GM19395 (cell line): ENCODE results near the gene GTPBP1.

Source experiments
- ATAC-seq: cut with Tn5 transposase; IDR thresholded peaks from one replicate; pipeline ENCODE4 v1.9.1; 2021; ENCODE audit warnings: mild to moderate bottlenecking, moderate library complexity; ENCODE audit not compliant: unreplicated experiment

The GTPBP1 gene

GRCh38 chr22:38756711-38757463 is 51.1 kb downstream of the GTPBP1 start:
- no peak for ATAC-seq

DNA sequence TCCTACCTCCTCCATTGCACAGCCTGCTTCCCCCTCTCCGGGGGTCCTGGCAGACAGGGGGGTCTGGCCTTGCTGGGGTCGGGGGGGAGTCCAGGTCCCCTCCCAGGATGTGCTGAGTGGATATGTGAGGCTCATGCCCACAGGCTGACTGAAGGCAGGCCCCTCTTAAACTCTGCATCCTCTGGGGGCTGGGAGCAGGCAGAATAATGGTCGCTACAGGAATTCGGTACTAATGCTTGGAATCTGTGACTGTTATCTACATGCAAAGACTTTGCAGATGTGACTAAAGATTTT is 51.7 kb downstream of the GTPBP1 start:
- no peak for ATAC-seq

GRCh38 chr22:38758276-38758945 is 52.7 kb downstream of the GTPBP1 start:
- no peak for ATAC-seq

- no peak for ATAC-seq
These were observed 53.3 kb downstream of the GTPBP1 start for GRCh38 chr22:38759005-38759404.

DNA sequence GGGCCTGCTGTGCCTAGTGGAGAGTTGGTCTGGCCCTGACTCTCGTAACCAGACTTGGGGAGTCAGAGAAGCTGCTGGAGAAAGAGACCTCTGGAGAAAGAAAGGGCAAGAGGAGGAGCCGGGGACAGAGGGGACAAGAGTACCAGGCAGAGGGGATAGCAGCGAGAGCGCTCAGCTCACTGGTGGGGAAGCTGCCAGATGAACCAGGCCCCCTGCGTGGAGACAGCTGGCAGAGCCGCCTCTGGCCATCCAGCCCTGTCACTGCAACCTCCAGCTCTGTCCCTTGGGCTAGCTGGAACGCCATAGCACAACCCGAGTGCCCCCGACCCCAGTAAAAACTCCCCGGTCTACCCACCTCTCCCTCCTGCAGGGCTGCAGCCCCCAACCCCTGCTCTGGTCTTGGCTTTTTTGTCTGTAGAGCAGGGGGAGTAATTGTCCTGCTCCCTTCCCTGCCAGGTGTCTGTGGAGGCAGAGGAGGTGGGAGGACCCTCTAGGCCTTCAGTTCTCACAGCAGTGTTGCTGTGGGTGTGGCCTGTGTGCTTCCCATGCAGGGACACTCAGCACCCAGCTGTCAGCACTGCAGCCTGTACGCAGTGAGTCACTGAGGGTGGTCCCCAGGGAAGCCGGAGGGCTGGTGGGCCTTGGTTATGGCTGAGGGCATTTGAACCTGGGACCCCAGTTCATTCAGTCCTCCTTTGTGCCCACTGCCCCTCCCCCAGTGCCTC is 54.9 kb downstream of the GTPBP1 start:
- ATAC-seq: no peak

DNA sequence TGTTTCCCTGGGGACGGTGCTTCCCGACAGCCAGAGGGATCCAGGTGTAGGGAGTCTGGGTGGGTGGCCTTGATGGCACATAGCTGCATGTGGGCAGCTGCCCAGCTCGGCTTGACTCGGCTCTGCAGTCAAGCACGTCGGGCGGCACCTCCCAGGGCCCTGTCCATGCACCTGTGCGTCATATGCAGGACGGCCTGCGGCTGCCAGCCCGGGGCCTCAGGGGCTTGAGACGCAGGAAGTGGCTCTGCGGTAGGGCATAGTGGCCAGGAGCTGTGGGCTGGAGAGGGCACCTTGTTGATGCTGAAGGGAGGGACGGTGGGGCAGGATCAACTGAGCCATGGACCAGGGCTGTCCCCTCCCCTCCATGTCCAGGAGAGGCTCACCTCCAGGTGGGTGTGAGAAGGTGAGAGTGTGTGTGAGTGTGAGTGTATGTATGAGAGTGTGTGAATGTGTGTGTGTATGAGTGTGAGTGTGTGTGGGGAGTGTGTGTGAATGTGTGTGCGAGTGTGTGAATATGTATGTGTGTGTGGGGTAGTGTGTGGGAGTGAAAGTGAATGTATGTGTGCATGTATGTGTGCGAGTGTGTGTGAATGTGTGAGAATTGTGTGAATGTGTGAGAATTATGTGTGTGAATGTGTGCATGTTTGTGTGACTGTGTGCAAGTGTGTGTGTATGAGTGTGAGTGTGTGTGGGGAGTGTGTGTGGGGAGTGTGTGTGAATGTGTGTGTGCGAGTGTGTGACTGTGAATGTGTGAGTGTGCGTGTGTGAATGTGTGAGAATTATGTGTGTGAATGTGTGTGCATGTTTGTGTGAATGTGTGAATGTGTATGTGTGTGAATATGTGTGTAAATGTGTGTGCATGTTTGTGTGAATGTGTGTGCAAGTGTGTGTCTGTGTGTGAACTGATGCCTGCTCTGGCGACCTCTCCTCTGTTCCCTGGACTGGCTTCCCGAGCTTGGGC is 55.7 kb downstream of the GTPBP1 start:
- ATAC-seq: no peak

DNA sequence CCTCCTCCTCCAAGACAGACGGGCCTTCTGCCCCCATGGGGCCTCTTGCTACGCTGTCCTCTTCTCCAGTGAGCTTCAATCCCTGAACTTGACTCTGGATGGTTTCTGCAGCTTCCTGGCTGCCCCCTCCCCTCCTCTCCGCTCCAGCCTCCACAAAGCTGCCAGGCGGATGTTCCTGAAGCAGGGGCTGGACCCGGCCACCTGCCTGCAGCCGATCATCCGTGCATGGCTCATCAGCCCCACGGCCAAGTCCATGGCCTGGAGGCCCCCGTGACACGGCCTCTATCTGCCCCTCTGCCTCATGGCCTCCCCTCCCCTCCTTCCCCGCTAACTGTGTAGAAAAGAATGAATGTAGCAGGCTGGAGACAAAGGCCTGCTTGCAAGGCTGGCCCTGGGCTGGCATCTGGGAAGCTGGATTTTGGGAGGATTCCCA is 56.8 kb downstream of the GTPBP1 start:
- ATAC-seq: no peak

DNA sequence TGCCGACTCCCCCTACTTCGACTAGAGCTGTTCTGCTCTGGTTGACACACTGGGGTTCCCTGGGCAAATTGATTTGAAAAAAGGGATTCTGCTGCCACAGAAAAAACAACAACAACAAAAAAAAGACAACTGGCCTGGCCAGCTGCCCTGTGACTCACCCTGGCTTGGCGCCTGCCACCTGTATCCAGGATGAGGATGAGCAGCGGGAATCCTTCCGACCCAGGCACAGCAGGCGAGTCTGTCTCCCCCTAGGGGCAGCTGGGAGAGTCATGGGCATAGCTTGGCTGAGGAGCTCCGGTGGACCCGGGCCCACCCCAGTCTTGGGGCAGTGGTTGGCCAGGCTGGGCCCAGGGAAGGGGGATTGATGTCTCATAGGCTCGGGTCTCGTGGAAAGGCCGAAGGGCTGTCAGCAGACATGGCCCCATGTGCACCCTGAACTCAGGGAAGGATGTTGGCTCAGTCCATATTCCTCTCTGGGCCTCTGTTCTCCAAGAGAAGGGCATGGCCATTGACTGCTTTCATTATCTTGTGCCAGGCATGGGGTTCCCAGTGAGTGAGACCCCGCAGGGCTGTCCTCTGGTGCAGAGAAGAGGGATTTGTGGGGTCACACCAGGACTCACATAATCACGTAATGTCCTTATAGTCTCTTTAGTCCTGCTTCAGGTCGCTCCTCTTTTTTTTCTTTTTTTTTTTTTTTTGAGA is 60.5 kb downstream of the GTPBP1 start:
- no peak for ATAC-seq

- ATAC-seq: no peak
These were observed 61.6 kb downstream of the GTPBP1 start for GRCh38 chr22:38767313-38767712.

DNA sequence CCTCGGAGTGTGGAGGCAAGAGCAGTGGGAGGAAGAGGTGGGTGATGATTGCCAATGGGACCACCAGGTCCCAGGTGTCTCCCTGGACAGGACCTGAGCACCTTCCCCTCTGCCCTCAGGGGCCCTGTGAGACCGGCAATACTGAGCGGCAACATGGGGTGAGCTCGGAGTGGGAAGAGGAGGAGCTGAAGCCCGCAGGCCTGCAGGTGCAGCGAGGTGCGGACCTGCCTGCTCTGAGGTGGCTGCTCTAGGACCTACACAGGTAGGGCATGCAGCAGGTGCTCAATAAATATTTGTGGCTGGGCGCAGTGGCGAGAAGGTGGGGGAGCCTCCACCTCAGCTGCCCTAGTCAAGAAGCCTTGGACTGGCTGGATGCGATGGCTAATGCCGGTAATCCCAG is 62.3 kb downstream of the GTPBP1 start:
- ATAC-seq: no peak

DNA sequence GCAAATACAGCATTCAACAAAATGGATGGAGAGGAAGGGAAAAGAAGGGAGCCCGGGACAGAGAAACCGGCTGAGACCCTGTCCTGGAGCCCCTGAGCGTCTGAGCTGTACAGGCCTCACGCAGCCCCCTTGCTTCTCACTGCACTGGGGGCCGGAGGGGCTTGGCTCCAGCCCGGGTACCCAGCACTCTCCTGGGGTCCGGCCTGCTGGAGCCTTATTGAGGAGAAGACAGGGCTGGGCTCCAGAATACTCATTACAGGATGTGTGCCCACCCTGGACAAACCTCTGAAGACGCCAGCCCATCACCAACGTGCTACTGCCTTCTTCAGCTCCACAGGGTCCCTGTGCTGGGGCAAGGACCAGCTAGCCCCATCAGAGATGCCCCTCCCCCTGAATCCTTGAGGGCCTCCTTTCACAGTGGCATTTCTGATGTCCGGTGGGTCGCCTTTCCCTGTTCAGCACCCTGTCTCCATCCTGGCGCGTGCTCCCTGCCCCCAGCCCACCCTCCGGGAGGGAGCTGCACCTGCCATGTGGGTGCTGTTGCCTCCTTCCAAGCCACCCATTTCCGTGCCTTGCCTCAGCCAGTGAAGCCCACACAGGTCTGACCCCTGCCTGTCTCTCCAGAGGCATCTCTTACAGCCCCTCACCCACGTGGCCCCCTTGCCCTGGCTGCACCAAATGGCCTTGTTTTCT is 64.7 kb downstream of the GTPBP1 start:
- ATAC-seq: no peak

DNA sequence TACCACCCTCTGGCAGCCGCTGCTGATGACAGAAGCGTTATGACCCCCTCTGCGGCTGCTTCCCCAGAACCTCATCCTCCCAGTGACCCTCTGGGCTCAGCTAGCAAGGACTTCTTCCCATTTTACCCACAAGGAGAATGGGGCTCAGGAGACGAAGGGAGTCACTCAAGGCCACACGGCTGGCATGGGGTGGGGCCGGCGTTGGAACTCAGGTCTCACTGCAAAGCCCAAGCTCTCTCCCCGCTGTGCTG is 66.8 kb downstream of the GTPBP1 start:
- ATAC-seq: no peak

DNA sequence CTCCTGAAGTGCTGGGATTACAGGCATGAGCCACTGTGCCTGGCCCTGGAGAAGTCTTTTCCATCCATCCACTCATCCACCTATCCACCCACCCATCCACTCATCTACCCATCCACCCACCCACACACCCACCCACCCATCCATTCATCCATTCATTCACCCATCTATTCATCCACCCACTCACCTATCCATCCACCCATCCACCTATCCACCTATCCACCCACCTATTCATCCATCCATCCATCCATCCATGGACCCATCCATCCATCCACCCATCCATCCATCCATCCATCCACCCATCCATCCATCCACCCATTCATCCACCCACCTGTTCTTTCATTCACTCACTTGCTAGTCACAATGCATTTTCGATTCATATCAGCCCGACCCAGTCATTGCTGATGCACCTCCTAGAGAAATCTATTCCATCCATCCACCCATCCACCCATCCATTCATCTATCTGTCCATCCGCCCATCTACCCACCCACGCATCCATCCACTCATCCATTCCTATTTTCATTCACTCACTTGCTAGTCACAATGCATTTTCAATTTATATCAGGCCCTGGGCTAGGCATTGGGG is 67.7 kb downstream of the GTPBP1 start:
- no peak for ATAC-seq

- no peak for ATAC-seq
These were observed 68.9 kb downstream of the GTPBP1 start for GRCh38 chr22:38774496-38775166.

- no peak for ATAC-seq
These were observed 69.9 kb downstream of the GTPBP1 start for GRCh38 chr22:38775656-38776055.

DNA sequence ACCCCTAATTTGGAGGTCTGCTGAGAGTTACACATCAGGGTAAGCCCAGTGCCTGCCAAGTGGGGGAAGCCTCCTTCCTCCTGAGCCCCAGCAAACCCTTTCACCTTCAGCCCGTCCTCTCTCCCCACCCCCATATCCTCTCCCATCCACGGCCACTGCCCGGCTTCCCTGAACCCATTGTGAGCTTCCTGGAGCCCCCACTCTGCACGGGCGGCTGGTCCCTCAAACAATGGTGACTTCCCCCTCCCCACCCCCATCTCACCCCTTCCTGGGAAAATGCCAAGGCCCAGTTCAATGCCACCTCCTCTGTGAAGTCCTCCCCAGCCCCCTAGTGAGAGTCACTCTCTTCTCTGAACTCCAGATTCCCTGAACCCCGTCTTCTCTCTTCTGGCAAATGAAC is 70.3 kb downstream of the GTPBP1 start:
- no peak for ATAC-seq

- ATAC-seq: no peak
These were observed 71.4 kb downstream of the GTPBP1 start for GRCh38 chr22:38777087-38777671.

GRCh38 chr22:38781033-38781432 is 75.3 kb downstream of the GTPBP1 start:
- ATAC-seq: no peak
